Activated CD4-positive, alpha-beta T cell treated with anti-CD3 and anti-CD28 coated beads for 4 hours (primary cell): ENCODE data around the gene FAM219A.
A peak's percentile ranks its signal among the peaks of the same experiment; 100 is the strongest.
"Not testable (repeated sequence)": the region's sequence is repeated elsewhere in the genome, so short reads cannot be mapped to it uniquely, and the experiment has no call there.

Experiments
- DNase-seq, 2 donors: peaks; one replicate each; pipeline ENCODE4 v3.0.0-alpha.2; 2020

FAM219A gene

DNA sequence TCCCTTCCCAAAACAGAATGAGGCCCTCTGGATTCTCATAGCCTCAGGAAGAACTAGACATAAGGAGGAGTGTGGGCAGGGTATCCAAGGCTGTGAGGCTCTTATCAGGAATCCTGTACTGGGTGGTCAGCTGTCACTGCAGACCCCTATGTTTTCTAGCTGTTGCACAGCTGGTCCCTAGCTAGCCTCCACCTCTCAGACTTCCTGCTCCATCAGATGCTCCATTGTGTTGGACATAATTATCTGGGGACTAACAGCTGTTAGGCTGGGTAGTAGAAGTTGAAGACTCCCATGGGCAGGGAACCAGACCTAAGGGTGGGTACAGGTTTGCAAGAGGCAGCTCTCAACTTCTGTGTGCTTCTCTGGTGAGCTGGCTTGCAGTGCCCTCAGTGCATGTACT is 18.4 kb downstream of the FAM219A start:
- DNase-seq: no peak

DNA sequence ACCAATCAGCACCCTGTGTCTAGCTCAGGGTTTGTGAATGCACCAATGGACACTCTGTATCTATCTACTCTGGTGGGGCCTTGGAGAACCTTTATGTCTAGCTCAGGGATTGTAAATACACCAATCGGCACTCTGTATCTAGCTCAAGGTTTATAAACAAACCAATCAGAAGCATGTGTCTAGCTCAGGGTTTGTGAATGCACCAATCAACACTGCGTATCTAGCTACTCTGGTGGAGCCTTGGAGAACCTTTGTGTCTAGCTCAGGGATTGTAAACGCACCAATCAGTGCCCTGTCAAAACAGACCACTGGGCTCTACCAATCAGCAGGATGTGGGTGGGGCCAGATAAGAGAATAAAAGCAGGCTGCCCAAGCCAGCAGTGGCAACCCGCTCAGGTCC is 19.9 kb downstream of the FAM219A start:
- DNase-seq: not testable (repeated sequence)

DNA sequence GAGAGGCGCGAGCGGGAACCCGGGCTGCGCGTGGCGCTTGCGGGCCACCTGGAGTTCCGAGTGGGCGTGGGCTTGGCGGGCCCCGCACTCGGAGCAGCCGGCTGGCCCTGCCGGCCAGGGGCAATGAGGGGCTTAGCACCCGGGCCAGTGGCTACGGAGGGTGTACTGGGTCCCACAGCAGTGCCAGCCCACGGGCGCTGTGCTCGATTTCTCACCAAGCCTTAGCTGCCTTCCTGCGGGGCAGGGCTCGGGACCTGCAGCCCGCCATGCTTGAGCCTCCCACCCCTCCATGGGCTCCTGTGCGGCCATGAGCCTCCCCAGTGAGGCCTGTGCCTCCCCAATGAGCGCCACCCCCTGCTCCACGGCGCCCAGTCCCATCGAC is 20.5 kb downstream of the FAM219A start:
- DNase-seq: not testable (repeated sequence)

DNA sequence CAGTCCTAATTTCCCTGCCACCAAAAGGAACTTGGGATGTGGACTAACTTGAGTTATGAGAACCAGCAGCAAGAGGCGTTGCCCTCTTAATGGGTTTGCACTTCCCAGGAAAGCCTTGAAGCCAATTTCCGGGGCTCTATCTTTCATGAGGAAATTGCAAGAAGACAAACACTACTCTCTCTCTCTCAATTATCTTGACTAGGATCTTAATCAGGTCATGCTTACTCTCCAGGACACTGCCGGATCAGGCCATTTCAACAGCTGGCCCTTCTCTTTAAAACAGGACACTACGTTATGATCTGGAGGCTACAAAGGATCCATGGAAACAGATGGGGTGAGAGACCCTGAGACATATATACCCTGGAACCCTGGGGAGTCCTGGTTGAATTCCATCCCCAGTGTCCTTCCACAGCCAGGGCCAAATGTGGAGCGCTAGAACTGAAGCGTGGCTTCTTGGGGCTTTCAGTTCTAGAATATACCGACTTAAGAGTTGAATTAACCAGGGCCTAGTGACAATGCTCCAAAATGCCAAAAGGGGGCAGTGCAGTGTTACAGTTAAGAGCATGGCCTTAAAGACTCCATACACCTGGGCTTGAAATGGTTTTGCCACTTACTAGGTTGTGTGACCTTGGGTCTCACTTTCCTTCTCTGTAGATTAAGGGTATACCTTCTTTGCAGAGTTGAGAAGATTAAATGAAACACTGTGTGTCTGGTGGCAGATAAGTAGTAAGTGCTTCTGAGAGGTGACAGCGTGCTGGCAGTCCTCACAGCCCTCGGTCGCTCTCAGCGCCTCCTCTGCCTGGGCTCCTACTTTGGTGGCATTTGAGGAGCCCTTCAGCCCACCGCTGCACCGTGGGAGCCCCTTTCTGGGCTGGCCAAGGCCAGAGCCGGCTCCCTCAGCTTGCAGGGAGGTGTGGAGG is 21.1 kb downstream of the FAM219A start:
- peak; percentile 48 to 56 for DNase-seq

DNA sequence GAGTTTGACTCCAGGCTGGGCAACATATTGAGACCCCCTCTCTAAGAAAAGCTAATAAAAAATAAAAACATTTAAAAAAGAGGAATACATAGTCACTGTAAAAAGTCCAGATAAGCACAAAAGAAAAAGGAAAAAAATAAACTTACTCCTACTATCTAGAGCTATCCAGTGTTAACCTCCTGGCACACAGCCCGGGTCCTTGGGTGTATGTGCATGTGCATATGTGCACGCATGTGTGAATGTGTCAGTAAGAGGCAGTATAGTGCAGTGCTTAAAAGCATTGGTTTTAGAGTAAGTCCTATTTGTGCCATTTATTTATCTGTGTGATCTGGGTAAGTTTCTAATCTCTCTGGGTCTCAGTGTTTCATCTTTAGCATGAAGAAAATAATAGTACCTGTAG is 26.7 kb downstream of the FAM219A start:
- no peak for DNase-seq

DNA sequence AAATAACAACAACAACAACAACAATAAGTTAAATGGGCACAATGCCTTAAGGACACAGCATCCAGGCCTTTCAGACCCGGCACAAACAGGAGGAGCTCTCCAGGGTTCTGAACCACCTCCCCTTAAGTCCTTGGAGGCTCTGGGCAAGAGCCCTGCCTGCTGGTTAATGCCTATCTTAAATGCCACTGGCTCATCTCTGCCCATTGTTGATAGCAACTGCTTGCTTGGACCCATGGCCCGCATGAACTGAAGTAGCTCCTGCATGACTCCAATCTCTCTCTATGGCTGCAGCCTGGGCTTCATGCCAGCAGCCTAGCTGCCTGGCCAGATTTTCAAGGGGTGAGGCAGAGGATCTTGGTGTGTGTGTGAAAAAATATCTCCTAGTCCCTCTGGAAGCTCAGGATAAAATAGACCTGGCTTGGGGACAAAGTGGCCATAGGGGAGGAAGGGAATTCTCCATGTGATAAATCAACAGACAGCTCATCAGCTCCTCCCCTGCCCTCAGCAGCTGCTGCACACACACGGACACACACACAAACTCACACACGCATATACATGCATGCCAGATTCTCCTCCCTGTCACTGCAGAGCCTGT is 27.4 kb downstream of the FAM219A start:
- DNase-seq: no peak

DNA sequence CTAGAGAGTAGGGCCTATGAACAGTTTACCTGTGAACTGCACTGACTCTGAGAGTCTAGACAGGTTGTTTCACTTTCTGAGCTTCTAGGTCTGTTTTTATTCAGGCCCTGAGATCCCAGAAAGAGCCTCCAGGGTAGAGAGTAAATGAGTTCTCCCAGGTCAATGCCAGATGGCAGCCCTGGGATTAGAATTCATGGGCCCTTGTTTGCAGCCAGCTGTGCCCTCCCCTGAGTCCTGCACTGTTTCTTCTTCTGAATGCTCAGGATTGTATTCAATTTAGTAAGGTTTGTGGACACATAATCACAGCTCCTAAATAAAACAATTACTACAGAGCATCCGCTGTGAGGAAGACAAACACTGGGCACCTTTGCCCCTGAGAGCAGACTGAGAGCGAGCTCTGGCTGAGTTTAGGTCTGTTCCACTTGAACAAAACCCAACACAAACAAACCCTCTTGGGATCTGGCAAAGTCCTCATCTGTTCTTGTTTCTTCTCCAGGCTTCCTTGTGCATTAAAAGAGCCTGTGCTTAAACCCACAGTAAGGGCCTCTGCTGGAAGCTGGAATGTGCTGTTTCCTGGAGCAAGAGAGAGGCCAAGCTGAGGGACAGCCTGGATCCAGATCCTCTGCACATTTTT is 29.9 kb downstream of the FAM219A start:
- DNase-seq: no peak

DNA sequence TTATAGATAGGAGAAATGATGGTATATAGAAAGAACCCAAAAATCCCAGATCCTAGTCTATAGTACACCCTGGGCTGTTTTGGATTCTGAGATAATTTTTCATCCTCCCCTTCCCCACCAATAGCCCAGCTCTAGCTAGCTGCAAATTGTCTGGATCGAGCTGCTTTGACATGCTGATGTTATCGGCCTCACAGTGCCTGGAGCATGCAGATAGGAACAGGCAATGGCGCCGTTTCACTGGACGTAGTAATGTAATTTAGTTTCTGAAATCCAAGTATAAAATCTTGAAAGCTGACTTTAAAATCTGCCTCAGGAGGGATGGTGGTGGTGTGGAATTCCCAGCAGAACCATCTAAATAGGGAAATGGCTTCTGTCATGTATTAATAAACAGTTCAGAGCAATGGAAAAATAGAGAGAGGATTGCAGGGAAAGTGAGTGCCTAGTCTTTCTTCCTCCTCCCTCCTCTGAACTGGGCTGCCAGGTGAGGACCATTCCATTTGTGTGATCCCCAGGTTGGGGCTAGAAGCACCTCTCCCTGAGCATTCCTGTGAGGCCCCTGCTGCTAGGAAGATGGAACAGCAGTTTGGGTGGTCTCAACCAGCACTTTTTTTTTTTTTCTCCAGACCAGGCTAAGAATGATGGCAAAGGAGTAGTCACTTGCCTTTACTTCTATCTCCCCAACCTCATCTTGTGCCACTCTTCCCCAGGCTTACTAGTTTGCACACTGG is 31.9 kb downstream of the FAM219A start:
- DNase-seq: no peak

DNA sequence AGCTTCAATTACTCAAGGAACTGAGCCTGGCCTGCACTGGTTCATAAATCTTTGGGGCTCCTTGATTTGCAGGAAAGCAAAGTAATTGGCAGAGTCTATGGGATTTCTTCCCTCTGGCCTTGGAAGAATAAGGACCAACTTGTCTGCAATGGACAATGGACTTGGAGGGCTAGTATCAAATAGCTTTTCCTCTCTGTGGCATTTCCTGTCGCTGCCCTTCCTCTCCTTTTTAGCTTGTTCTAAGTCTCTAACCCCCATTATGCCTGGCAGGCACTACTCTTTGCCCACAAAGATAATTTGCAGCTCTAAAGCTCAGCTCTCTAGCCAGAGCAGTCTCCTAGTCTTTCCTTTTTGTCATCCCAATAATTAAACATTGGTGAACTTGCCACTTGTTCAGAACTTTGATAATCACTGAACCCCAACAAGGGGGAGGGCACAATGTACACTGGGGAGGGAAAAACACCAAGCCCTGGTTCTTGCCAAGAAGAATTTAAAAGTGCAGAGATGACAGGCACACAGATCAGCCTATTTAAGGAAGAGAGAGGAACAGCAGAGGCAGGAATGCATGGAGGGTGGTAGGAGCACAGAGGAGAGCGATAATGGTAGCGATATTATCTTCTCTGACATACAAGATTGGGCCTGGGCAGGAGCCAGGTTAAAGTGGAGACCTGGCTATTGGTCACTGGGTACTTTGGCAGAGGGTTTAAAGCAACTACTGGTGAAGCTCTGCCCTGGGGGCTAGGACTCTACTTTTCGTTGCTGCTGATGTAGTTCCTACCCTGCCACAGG is 38.5 kb downstream of the FAM219A start:
- no peak for DNase-seq

DNA sequence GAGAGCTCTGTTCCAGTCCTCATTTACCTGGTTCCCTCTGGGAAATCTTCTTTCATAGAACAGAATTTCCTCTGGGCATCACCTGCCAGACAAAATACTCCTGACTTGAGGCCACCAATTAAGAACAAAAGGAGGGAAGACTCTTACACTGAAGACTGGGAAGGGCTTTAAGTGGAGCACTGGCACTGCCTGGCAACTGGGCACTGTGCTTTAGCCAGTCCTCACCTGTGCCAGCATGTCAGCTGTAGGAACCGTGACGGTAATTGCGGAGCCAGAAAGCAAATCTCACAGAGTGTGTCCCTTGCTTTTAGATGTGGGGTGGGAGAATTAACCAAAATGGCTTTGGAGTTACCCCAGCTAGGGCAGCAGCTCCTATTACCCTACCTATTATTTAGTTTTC is 40.6 kb downstream of the FAM219A start:
- no peak for DNase-seq

DNA sequence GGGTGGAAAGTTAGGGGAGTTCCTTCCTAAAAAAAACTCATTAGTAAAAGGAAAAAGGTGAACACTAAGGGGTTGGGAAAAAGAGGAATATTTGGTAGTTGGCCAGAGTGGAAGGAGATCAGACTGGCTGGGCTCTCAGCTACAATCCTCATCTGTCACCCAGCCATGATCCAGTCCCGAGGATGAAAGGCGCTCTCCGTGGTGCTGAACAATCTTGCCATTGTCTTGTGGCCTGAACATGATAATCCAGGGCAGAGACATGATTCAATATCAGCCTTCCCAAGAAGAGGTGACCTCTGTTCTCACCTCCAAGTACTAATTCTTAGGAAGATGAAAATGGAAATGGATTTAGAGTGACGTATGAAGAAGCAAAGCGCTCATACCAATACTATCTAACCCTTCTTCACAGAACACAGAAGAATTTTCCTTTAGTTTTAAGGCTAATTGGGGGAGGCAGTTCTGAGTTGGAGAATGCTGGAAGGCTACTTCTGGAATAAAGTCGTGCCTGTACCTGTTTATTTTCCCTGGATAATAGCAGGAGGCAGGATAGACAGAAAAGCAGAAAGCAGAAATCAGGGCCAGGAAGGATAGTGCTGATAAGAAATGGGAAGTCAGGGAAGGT is 45.0 kb downstream of the FAM219A start:
- DNase-seq: no peak

DNA sequence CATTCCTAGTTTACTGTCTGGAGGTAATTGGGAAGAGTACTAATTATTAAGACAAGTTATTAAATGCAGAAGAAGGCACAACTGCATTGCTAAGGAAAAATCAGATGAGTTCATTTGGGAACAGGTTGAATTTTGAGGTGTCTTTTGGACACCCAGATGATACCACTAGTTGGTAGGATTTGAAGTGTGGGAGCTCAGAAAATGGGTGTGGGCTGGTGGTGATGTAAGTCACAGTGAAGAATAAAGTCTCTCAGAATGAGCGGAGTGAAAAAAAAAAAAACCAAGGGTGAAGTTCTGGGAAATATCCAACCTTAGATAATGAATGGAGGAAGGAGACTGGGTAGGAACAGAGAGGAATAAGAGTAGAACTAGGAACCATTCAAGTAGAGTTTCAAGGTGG is 46.0 kb downstream of the FAM219A start:
- no peak for DNase-seq

DNA sequence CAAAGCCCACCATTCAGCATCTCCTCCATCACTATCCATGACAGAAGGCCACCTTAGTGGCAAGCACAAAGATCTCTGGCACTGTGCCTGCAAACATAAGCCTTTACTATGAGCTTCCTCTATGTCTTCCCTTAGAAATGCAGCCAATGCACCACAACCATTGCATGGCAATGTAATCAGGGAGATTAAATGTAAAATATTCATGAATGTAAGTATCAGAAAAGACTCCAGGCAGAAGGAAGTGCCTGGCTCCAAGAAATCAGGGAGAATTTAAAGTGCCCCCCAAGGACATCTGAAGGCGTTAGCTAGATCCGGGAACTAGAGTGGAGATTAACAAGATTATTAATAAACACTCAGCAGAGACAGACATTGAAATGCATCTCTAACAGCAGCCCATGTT is 49.2 kb downstream of the FAM219A start:
- no peak for DNase-seq

DNA sequence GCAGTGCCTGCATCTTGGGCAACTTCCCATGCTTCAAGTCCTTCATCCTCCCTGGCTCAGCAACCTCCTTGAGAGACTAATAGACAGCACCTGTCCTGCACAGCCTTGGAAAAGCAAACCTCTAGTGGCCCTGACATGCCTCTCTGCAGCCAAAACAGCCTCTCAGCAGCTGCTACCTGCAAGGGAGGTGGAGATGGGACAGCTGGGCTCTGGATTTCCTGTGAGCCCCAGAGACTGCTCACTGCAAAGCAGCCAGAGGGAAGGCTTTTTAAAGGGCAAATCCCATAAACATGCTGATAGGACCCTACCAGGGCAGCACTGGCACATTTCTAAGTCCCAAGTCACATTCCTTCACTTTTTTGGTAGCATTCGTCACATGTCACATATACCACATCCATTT is 50.2 kb downstream of the FAM219A start:
- no peak for DNase-seq

DNA sequence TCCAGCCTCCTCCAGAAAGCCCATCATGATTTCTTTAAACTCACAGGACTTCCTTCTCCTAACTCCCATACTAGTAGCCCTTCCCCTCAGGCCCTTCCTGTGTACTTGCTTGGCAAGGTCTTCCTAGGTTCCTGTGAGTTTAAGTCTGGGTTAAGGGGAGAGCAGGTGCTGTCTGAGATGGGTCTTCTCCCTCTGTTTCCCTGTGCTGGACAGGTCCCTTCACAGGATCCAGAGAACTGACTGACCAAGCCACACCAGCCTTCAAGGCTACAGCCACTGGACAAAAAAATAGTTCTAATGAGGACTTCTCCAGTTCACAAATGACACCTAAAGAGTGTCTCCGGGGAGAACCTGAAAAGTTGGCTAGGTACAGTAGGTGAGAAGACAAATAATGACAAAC is 52.2 kb downstream of the FAM219A start:
- no peak for DNase-seq

DNA sequence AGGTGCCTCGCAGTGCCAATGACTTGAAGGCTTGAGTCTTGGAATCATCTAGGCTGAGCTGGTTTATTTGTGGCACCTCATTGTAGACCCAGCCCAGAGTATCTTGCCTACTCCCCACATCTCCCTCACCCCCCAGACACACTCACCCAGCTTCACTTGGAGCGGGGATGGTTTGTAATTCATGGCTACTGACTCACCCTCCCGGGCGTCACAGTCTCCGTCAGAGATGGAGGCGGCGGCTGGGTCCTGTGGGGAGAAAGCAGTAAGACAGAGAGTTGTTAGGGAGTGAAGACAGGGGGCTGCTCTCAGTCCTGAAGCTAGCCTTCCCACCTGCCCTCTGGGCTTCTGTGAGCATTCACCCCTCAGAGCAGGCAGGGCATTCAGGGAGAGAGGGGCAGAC is 52.7 kb downstream of the FAM219A start:
- DNase-seq: no peak

DNA sequence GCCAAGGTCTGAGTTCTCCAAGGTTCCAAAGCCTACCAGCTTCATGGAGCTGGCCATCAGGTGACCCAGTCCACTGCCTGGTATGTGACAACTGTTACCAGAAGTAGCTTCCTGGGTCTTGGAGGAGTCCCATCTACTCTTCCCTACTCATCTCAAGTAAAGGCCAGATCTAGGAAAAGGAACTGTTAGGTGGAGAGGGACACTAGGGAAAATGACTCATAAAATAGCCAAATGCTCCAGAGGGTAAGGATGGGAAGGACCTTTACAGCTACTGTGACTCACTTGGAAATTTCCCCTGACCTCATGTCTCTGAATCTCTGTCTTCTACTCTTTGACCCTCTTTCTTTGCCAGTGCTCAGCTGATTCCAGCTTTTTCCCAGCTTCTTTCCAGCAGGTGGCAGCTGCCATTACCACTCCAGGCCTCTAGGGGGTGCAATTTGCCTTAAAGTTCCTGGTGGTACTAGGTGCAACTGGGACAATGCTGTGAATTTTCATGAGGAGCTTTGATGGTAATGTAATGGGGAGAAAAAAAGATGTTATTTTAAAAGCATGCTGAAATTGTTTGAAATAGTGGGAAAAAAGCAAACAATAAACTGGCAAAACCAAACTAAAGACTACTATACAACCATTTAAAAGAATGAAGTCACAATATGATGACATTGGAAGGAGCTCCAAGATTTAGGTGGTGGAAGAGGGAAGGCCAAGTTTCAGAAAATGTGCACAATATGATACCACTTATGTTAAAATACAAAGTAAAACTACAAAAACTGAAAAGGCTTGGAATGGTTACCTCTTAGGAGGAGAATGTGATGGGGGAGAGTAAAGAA is 54.6 kb downstream of the FAM219A start:
- DNase-seq: peak; percentile 29 to 61

DNA sequence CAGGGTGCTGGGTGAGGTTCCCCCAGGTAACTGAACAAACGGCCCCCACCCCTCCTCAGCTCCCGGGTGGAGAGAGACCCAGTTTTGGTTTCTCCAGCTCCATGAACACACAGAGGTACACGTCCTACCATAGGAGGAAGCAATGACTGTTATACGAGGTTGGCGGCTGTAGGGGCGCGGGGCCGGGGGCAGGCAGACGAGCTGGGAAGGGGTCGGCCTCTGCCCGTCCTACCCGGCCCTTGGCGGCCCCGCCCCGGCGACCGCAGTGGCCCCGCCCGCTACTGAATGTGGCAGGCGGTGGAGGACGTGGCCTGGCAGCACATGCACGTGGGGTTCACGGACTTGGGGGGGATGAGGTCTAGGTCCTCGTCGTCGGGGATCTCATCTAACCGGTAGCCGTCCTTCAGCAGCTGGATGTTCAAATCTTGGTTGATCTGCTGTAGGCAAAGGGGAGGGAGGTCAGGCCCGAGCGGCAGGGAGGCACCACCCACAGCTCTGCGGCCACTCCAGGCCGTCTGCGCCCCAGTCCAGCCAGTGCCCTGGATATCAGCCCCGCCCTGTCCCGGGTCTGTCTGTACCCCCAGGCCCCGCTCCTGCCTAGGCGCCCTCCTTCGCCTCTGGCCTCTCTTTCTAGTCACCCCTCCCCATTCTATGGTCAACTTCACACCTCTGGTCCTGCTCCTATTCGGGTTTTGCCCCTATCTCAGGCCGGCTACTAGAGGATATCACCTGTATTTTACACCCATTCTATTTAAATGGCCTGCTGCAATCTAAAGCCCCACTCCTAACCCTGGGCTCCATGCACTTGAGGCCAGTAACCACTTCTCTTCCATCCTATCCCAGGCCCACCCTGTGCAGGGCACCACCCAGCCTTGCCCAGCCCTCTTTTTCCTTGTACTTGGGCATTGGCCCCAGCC is 57.4 kb downstream of the FAM219A start:
- no peak for DNase-seq

DNA sequence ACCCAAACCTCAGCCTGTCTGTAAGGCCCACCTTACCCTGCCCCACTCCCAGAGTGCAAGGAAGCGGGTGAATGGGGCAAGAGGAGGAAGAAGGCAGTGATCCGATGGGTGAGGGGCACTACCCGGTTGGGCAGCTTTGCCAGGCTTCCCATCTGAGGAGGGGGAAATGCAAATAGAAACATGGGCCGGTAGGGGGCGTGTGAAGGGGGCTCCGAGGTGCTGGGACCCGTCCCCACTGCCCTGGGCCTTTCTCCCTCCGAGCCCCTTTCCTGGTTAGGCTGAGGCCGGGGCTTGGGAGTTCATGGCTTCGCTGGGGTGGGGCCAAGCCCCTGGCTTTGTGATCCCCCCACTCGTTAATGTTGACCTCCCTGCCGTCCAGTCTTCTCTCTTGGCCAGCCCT is 58.1 kb downstream of the FAM219A start:
- no peak for DNase-seq

DNA sequence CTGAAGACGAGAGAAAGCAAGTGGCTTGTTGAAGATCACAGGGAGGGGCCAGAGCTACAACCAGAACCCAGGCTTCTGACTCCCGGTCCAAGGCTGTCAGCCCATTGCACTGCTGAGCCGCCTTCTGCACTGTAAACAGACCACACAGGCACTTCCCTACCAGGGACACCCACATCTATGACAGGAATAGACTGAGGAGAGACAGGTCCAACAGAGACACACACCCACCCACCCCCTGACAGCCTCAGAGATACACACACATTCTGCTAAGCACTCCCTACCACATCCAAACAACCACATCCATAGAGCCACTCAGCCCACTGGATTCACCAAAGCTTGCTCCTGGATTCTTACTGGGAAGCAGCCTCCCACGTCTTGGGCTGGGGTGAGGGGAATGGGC is 58.6 kb downstream of the FAM219A start:
- DNase-seq: no peak
